Hematopoietic multipotent progenitor cell treated with erythropoietin and hydrocortisone succinate and interleukin-3 and kit ligand, for 4 days (in vitro differentiated cells): ENCODE measurements around the gene SLC4A3.
"Not testable (repeated sequence)": the region's sequence is repeated elsewhere in the genome, so short reads cannot be mapped to it uniquely, and the experiment has no call there.

Experiments
- DNase-seq: peaks from one replicate; pipeline ENCODE4 v3.0.0-alpha.2; 2015

SLC4A3 gene

GRCh38 chr2:219648963-219649362 lies 21.5 kb downstream of the SLC4A3 start:
- no peak for DNase-seq

- no peak for DNase-seq
Measured at GRCh38 chr2:219650426-219651248, 23.2 kb downstream of the SLC4A3 start.

GRCh38 chr2:219651656-219652055 lies 24.2 kb downstream of the SLC4A3 start:
- not testable (repeated sequence) for DNase-seq

GRCh38 chr2:219656526-219656925 lies 29.1 kb downstream of the SLC4A3 start:
- DNase-seq: no peak

GRCh38 chr2:219658196-219658846 lies 30.9 kb downstream of the SLC4A3 start:
- no peak for DNase-seq

- DNase-seq: no peak
Measured at GRCh38 chr2:219658874-219659273, 31.4 kb downstream of the SLC4A3 start.

- peak; percentile 7 for DNase-seq
Measured at GRCh38 chr2:219661197-219661954, 33.9 kb downstream of the SLC4A3 start.

GRCh38 chr2:219661955-219662395 lies 34.5 kb downstream of the SLC4A3 start:
- no peak for DNase-seq

- DNase-seq: no peak
Measured at GRCh38 chr2:219662566-219662965, 35.1 kb downstream of the SLC4A3 start.

GRCh38 chr2:219663116-219663762 lies 35.8 kb downstream of the SLC4A3 start:
- no peak for DNase-seq

- DNase-seq: no peak
Measured at GRCh38 chr2:219664041-219664440, 36.6 kb downstream of the SLC4A3 start.

GRCh38 chr2:219664944-219665343 lies 37.5 kb downstream of the SLC4A3 start:
- no peak for DNase-seq

GRCh38 chr2:219665926-219666325 lies 38.5 kb downstream of the SLC4A3 start:
- no peak for DNase-seq

GRCh38 chr2:219668316-219668715 lies 40.9 kb downstream of the SLC4A3 start:
- DNase-seq: no peak

GRCh38 chr2:219670386-219670785 lies 43.0 kb downstream of the SLC4A3 start:
- no peak for DNase-seq

GRCh38 chr2:219671279-219671678 lies 43.8 kb downstream of the SLC4A3 start:
- no peak for DNase-seq

GRCh38 chr2:219672406-219672805 lies 45.0 kb downstream of the SLC4A3 start:
- DNase-seq: no peak

- DNase-seq: no peak
Measured at GRCh38 chr2:219675221-219675620, 47.8 kb downstream of the SLC4A3 start.

GRCh38 chr2:219676586-219676985 lies 49.2 kb downstream of the SLC4A3 start:
- DNase-seq: no peak

GRCh38 chr2:219679041-219679440 lies 51.6 kb downstream of the SLC4A3 start:
- DNase-seq: no peak

GRCh38 chr2:219679571-219679970 lies 52.1 kb downstream of the SLC4A3 start:
- no peak for DNase-seq

GRCh38 chr2:219680958-219681693 lies 53.7 kb downstream of the SLC4A3 start:
- no peak for DNase-seq
